Adipocyte (in vitro differentiated cells): ENCODE measurements around the gene AGAP3.

Experiments
- DNase-seq: peaks from one replicate; pipeline ENCODE4 v3.0.0-alpha.2; 2015; ENCODE audit warnings: low read depth
- H3K27me3 ChIP-seq: replicated peaks from 2 replicates; pipeline ENCODE4 v1.7.0; 2013; ENCODE audit warnings: mild to moderate bottlenecking, low read length, moderate library complexity; ENCODE audit not compliant: control insufficient read depth, insufficient read depth
- H3K36me3 ChIP-seq: 2 replicates; pipeline ENCODE4 v1.7.0; 2013; ENCODE audit warnings: low read length, mild to moderate bottlenecking, moderate library complexity; ENCODE audit not compliant: control insufficient read depth, insufficient read depth, severe bottlenecking
- H3K4me1 ChIP-seq: 2 replicates; pipeline ENCODE4 v1.7.0; 2013; ENCODE audit warnings: mild to moderate bottlenecking, low read length, moderate library complexity; ENCODE audit not compliant: control insufficient read depth, insufficient read depth
- H3K4me3 ChIP-seq: 2 replicates; pipeline ENCODE4 v1.7.0; 2013; ENCODE audit warnings: mild to moderate bottlenecking, low read length, moderate library complexity
- H3K9ac ChIP-seq: 2 replicates; pipeline ENCODE4 v1.7.0; 2013; ENCODE audit warnings: mild to moderate bottlenecking, low read length, moderate library complexity
- H3K9me3 ChIP-seq: 2 replicates; pipeline ENCODE4 v1.7.0; 2013; ENCODE audit warnings: mild to moderate bottlenecking, low read length, moderate library complexity; ENCODE audit not compliant: control insufficient read depth

Gene AGAP3

GRCh38 chr7:151109094-151110048, 23.1 kb downstream of the AGAP3 start:
- Histone ChIP-seq H3K9me3 (no peaks in the 10 kb centered on the region), H3K27me3 (no peaks in the 10 kb centered on the region), H3K36me3 (peaks cover 9% of the 10 kb centered on the region), H3K4me1 (peaks cover 24% of the 10 kb centered on the region), H3K9ac (peak overlapping the region; percentile 20), H3K4me3 (no peak overlapping the region)
- DNase-seq = peak; percentile 39

- Histone ChIP-seq H3K9ac (peak overlapping the region; percentile 20), H3K4me1 (peaks cover 14% of the 10 kb centered on the region), H3K27me3 (no peaks in the 10 kb centered on the region), H3K9me3 (no peaks in the 10 kb centered on the region), H3K4me3 (no peak overlapping the region), H3K36me3 (peaks cover 5% of the 10 kb centered on the region)
- DNase-seq = no peak
Measured at GRCh38 chr7:151110236-151110940, 24.1 kb downstream of the AGAP3 start.

- Histone ChIP-seq H3K36me3 (peaks cover 5% of the 10 kb centered on the region), H3K4me1 (peaks cover 13% of the 10 kb centered on the region), H3K9me3 (no peaks in the 10 kb centered on the region), H3K9ac (peak overlapping the region; percentile 20), H3K4me3 (no peak overlapping the region), H3K27me3 (no peaks in the 10 kb centered on the region)
- DNase-seq = peak; percentile 89
Measured at GRCh38 chr7:151110941-151111645, 24.8 kb downstream of the AGAP3 start.

- Histone ChIP-seq H3K9ac (no peak overlapping the region), H3K9me3 (no peaks in the 10 kb centered on the region), H3K4me3 (no peak overlapping the region), H3K4me1 (peaks cover 13% of the 10 kb centered on the region), H3K36me3 (peaks cover 7% of the 10 kb centered on the region), H3K27me3 (no peaks in the 10 kb centered on the region)
- DNase-seq = peak; percentile 55
Measured at GRCh38 chr7:151113344-151114150, 27.3 kb downstream of the AGAP3 start.

GRCh38 chr7:151114151-151115090, 28.1 kb downstream of the AGAP3 start:
- no peaks in the 10 kb centered on the region for H3K9me3 ChIP-seq
- peaks cover 16% of the 10 kb centered on the region for H3K36me3 ChIP-seq
- peaks cover 9% of the 10 kb centered on the region for H3K4me1 ChIP-seq
- H3K27me3 ChIP-seq = no peaks in the 10 kb centered on the region
- H3K9ac ChIP-seq = no peak overlapping the region
- H3K4me3 ChIP-seq = no peak overlapping the region
- DNase-seq = peak; percentile 46

- Histone ChIP-seq H3K4me3 (no peak overlapping the region), H3K4me1 (peaks cover under 1% of the 10 kb centered on the region), H3K36me3 (peaks cover 24% of the 10 kb centered on the region), H3K9ac (no peak overlapping the region), H3K27me3 (no peaks in the 10 kb centered on the region), H3K9me3 (no peaks in the 10 kb centered on the region)
- peak; percentile 70 for DNase-seq
Measured at GRCh38 chr7:151115121-151115835, 29.0 kb downstream of the AGAP3 start.

- no peak for DNase-seq
- Histone ChIP-seq H3K9me3 (no peaks in the 10 kb centered on the region), H3K27me3 (no peaks in the 10 kb centered on the region), H3K36me3 (peaks cover 31% of the 10 kb centered on the region), H3K4me1 (no peaks in the 10 kb centered on the region), H3K4me3 (no peak overlapping the region), H3K9ac (no peak overlapping the region)
Measured at GRCh38 chr7:151115836-151116418, 29.7 kb downstream of the AGAP3 start.

- Histone ChIP-seq H3K9ac (no peak overlapping the region), H3K4me3 (no peak overlapping the region), H3K27me3 (no peaks in the 10 kb centered on the region), H3K36me3 (peaks cover 40% of the 10 kb centered on the region), H3K9me3 (no peaks in the 10 kb centered on the region), H3K4me1 (no peaks in the 10 kb centered on the region)
- no peak for DNase-seq
Measured at GRCh38 chr7:151116603-151117440, 30.5 kb downstream of the AGAP3 start.

GRCh38 chr7:151117565-151117964, 31.3 kb downstream of the AGAP3 start:
- DNase-seq = no peak
- no peaks in the 10 kb centered on the region for H3K9me3 ChIP-seq
- no peak overlapping the region for H3K9ac ChIP-seq

More at GRCh38 chr7:151117565-151117964, 31.3 kb downstream of the AGAP3 start:
- peaks cover 41% of the 10 kb centered on the region for H3K36me3 ChIP-seq
- H3K27me3 ChIP-seq = no peaks in the 10 kb centered on the region
- H3K4me3 ChIP-seq = no peak overlapping the region
- H3K4me1 ChIP-seq = no peaks in the 10 kb centered on the region
